ENCODE measurements around the gene NUP93.
"Not testable (repeated sequence)": the region's sequence is repeated elsewhere in the genome, so short reads cannot be mapped to it uniquely, and the experiment has no call there.

Gene NUP93

DNA sequence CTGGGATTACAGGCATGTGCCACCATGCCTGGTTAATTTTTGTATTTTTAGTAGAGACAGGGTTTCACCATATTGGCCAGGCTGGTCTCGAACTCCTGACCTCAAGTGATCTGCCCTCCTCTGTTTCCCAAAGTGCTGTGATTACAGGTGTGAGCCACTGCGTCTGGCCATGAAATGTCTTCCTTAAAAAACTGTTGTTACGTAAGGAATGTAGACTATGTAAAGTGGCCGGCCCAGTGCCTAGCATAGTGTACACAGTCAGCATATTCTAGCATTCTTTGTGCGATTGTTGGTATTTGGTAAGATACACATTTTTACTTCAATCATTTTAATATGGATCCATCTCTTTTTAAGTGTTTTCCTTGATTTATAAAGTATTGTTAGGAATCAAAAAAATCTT lies 81.7 kb downstream of the NUP93 start:
- not testable (repeated sequence) for DNase-seq (ENCODE audit: low read depth in 3 of 3, low spot score in 1 of 3)

DNA sequence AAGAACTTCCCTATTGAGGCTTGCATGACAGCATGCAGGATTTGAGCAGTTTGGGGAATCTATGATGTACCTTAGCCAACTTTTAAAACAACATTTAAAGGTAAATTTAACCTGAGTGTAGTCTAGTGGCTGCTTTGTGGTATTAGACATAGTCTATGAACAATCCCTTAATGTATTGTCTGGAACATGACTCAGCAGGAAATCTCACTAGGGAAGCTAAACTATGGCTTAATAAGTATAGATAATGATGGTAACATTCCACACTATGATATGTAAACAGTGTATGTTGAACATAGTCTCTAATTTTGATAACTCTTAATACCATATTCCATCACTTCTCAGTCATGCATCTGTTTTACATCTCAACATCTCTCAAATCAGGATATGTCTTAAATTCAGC lies 83.0 kb downstream of the NUP93 start:
- no peak for DNase-seq (ENCODE audit: low read depth in 3 of 3, low spot score in 1 of 3)

GRCh38 chr16:56814537-56815432 lies 84.9 kb downstream of the NUP93 start:
- no peak for DNase-seq (ENCODE audit: low read depth in 3 of 3, low spot score in 1 of 3)

- no peak for DNase-seq (ENCODE audit: low read depth in 3 of 3, low spot score in 1 of 3)
These were observed 85.8 kb downstream of the NUP93 start for GRCh38 chr16:56815721-56816120.

DNA sequence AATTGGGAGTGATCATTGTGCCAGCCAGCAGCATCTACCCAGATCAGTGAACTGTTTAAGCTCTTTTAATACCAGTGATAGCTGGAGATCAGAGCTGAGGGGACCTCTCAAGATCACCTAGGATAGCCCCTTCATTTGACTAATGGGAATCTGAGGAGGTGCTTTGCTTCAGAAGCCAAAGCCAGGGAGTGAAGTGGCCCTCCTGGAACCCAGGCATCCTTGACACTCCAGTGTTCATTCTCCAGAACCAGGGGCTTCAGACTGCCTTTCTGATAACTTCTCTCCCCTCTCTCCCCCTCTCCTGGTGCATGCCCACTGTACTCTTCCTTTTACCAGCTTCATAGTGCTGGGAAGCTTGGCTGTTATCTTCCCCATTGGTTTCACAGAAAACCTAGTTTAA lies 87.1 kb downstream of the NUP93 start:
- no peak for DNase-seq (ENCODE audit: low read depth in 3 of 3, low spot score in 1 of 3)

- no peak for DNase-seq (ENCODE audit: low read depth in 3 of 3, low spot score in 1 of 3)
These were observed 88.0 kb downstream of the NUP93 start for GRCh38 chr16:56817938-56818337.

GRCh38 chr16:56823081-56823733 lies 93.3 kb downstream of the NUP93 start:
- DNase-seq (ENCODE audit: low read depth in 3 of 3, low spot score in 1 of 3) = no peak

- DNase-seq (ENCODE audit: low read depth in 3 of 3, low spot score in 1 of 3) = no peak
These were observed 94.4 kb downstream of the NUP93 start for GRCh38 chr16:56824331-56824730.

DNA sequence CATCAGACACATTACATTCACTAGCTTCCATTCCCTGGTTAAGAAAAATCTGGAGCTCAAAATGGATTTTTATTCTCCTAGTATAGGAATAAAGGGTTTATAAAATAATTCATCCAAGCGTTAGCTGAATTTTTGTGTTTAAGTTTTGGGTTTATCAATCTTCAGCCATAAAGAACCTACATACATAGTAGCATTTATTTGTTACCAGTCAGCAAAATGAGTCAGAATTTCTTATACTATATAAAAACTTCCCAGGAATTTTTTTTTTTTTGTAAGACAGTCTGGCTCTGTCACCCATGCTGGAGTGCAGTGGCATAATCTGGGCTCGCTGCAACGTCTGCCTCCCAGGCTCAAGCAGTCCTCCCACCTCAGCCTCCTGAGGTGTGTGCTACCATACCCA lies 94.9 kb downstream of the NUP93 start:
- DNase-seq (ENCODE audit: low read depth in 3 of 3, low spot score in 1 of 3) = no peak

- DNase-seq (ENCODE audit: low read depth in 3 of 3, low spot score in 1 of 3) = no peak
These were observed 95.9 kb downstream of the NUP93 start for GRCh38 chr16:56825826-56826225.

DNA sequence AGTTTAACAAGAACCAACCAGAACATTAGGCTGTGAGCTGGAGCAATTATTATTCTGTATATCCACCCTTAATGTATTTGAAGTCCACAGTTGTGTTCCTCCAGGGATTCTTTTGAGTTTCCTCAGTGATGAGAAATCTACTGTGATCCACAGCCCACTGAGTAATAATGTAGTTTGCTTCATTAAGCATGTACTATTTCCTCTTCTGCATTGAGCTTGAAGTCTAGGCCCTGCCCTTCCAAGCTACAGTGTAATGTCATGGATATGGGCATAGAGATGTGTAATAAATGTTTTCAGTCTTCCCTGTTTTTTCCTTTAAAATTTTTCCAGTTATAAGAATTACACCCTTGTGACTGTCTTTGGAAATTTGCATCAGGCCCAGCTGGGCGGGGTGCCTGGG lies 98.7 kb downstream of the NUP93 start:
- no peak for DNase-seq (ENCODE audit: low read depth in 3 of 3, low spot score in 1 of 3)

GRCh38 chr16:56830669-56831068 lies 100.7 kb downstream of the NUP93 start:
- no peak for DNase-seq (ENCODE audit: low read depth in 3 of 3, low spot score in 1 of 3)

- DNase-seq (ENCODE audit: low read depth in 3 of 3, low spot score in 1 of 3) = no peak
These were observed 102.8 kb downstream of the NUP93 start for GRCh38 chr16:56832768-56833167.

DNA sequence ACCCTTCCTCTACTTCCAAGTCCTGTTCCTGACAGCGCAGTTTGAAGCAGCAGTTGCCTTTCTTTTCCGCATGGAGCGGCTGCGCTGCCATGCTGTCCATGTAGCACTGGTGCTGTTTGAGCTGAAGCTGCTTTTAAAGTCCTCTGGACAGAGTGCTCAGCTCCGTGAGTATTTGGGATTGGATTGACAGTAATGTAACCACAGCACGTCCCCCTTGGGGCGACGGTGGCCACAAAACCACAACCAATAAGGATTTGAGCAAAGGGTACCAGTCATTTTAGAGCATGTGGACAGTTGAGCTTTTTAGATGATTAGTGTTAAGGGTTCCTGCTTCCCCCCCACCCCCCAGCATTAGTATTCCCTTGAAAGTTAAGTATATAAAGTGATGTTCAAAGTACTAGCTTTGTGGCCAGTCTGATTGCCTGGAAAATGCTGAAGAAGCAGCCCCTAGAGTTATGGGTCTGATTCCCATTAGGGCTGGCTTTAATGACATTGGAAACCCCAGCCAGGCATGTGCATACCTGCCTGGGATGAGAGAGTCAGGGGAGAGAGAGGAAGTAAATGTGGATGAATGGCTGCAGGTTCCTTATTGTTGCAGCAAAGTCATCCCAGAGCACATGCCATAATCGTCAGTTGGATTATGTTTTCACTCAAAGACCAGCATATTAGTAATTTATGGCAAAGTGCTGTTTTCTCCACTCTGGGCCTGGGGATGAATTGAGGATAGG lies 103.5 kb downstream of the NUP93 start:
- DNase-seq (ENCODE audit: low read depth in 3 of 3, low spot score in 1 of 3) = no peak

GRCh38 chr16:56835320-56835719 lies 105.4 kb downstream of the NUP93 start:
- DNase-seq (ENCODE audit: low read depth in 3 of 3, low spot score in 1 of 3) = no peak

DNA sequence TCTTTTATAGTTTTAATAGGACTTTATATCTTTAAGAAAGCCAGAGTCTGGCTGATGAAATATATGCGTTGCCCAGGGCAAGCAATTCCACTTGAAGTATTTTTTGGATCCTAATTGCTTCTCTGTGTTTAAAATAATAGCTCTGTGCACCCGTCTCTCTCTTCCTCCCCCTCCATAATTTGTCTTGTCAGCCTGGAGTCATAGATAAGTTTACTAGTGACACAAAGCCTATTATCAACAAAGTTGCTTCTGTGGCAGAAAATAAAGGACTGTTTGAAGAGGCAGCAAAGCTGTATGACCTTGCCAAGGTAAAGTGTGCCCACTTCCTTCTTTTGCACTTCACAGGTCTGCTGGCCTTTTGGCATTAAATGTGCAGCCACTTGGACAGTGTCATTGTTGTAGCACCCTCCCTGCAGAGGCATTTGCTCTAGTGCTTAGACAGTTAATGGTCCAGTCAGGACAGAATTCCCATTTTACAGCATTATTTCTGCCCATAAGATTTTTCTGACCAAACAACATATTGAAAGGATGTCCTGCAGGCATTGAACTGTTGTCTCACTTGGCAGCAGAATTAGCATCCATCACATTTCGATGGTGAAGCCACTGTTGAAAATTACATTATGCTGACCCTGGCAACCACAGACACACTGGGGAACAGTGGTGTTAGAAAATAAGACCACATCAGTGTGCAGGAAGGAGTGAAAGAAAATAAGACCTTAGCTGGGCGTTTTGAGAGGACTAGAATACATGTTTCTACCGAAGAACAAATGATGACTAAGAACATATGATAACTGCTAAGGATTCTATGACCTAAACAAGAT lies 106.7 kb downstream of the NUP93 start:
- DNase-seq (ENCODE audit: low read depth in 3 of 3, low spot score in 1 of 3) = no peak

GRCh38 chr16:56838622-56839337 lies 108.9 kb downstream of the NUP93 start:
- no peak for DNase-seq (ENCODE audit: low read depth in 3 of 3, low spot score in 1 of 3)

- no peak for DNase-seq (ENCODE audit: low read depth in 3 of 3, low spot score in 1 of 3)
These were observed 111.3 kb downstream of the NUP93 start for GRCh38 chr16:56841233-56841632.

DNA sequence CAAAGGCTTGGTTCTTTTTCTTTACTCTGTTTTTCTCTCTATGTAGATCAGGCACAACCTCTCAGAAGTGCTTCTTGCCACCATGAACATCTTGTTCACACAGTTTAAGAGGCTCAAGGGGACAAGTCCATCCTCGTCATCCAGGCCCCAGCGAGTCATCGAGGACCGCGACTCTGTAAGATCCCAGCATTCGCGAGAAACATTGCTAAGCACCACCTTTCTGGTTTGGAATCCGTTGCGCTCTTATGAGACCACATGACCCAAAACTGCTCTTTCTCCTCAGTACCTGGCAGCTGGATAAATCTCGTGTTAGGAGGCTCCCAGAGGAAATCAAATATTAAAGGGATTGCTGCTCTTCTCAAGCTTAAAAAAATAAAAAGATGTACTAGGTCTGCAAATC lies 111.7 kb downstream of the NUP93 start:
- DNase-seq (ENCODE audit: low read depth in 3 of 3, low spot score in 1 of 3) = no peak

DNA sequence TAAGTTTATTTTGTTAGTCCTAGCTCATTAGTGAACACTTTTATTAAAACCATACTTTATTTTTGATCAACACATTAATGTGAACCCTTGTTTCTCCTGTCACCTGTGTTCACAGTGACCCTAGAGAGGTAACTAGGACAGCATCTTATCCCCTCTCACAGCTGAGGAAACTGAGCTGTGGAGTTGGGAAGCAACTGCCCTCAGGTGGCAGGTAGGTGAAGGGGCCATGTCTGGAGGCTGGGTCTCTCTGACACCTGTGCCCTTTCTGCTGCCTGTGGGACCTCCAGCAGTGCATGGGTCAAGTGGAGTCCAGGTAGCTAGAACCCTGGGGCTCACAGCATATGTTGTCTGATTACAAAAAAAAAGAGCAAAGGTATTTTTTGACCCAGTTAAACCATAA lies 112.2 kb downstream of the NUP93 start:
- DNase-seq (ENCODE audit: low read depth in 3 of 3, low spot score in 1 of 3) = no peak

All from stimulated activated CD4-positive, alpha-beta T cell treated with anti-CD3 and anti-CD28 coated beads, TNF-alpha, amount 100 ng/mL, for 1 hour (primary cell).